ENCODE data around the gene CAD. TPM values are rescaled to one million over a fixed set of nuclear protein-coding genes. Genes with fewer than 3 reads are reported as not detected.
"Not testable (repeated sequence)": the region's sequence is repeated elsewhere in the genome, so short reads cannot be mapped to it uniquely, and the experiment has no call there.

CAD gene
- 41.1 and 56.5 TPM in 2 replicates for total RNA-seq

- no peak for DNase-seq (ENCODE audit: extremely low read depth, low read depth, low spot score)
These were observed at the start of gene CAD for GRCh38 chr2:27217173-27218121. Gene CAD, plus strand, starts transcription at chr2:27217369. Its CDS starts 183 bp downstream, at chr2:27217552.

- DNase-seq (ENCODE audit: extremely low read depth, low read depth, low spot score) = no peak
These were observed 46.4 kb upstream of the CAD start for GRCh38 chr2:27170581-27171337.

- DNase-seq (ENCODE audit: extremely low read depth, low read depth, low spot score) = no peak
These were observed 45.8 kb upstream of the CAD start for GRCh38 chr2:27171351-27171848.

- DNase-seq (ENCODE audit: extremely low read depth, low read depth, low spot score) = no peak
These were observed 42.5 kb upstream of the CAD start for GRCh38 chr2:27174638-27175037.

GRCh38 chr2:27175330-27175729, 41.8 kb upstream of the CAD start:
- no peak for DNase-seq (ENCODE audit: extremely low read depth, low read depth, low spot score)

GRCh38 chr2:27175781-27176180, 41.4 kb upstream of the CAD start:
- DNase-seq (ENCODE audit: extremely low read depth, low read depth, low spot score) = not testable (repeated sequence)

GRCh38 chr2:27177441-27178351, 39.5 kb upstream of the CAD start:
- DNase-seq (ENCODE audit: extremely low read depth, low read depth, low spot score) = no peak

GRCh38 chr2:27178469-27178868, 38.7 kb upstream of the CAD start:
- DNase-seq (ENCODE audit: extremely low read depth, low read depth, low spot score) = no peak

GRCh38 chr2:27179344-27180000, 37.7 kb upstream of the CAD start:
- DNase-seq (ENCODE audit: extremely low read depth, low read depth, low spot score) = no peak

- no peak for DNase-seq (ENCODE audit: extremely low read depth, low read depth, low spot score)
These were observed 34.8 kb upstream of the CAD start for GRCh38 chr2:27182346-27182745.

GRCh38 chr2:27184115-27184514, 33.1 kb upstream of the CAD start:
- DNase-seq (ENCODE audit: extremely low read depth, low read depth, low spot score) = no peak

- no peak for DNase-seq (ENCODE audit: extremely low read depth, low read depth, low spot score)
These were observed 31.7 kb upstream of the CAD start for GRCh38 chr2:27185331-27186026.

GRCh38 chr2:27186613-27187345, 30.4 kb upstream of the CAD start:
- DNase-seq (ENCODE audit: extremely low read depth, low read depth, low spot score) = no peak

GRCh38 chr2:27189989-27190388, 27.2 kb upstream of the CAD start:
- no peak for DNase-seq (ENCODE audit: extremely low read depth, low read depth, low spot score)

- no peak for DNase-seq (ENCODE audit: extremely low read depth, low read depth, low spot score)
These were observed 25.9 kb upstream of the CAD start for GRCh38 chr2:27191070-27191829.

- DNase-seq (ENCODE audit: extremely low read depth, low read depth, low spot score) = no peak
These were observed 22.4 kb upstream of the CAD start for GRCh38 chr2:27194538-27195354.

GRCh38 chr2:27195799-27196198, 21.4 kb upstream of the CAD start:
- not testable (repeated sequence) for DNase-seq (ENCODE audit: extremely low read depth, low read depth, low spot score)
